DMS153 (cell line): ENCODE results near the gene COMMD9.

Experiments used
- DNase-seq: peaks from one replicate; lab custom pipeline; 2025; lab: John Stamatoyannopoulos, UW

The COMMD9 gene

GRCh38 chr11:36257351-36257750 is 31.9 kb downstream of the COMMD9 start:
- no peak for DNase-seq

- no peak for DNase-seq
Measured at GRCh38 chr11:36254713-36255112, 34.5 kb downstream of the COMMD9 start.

- no peak for DNase-seq
Measured at GRCh38 chr11:36253238-36253637, 36.0 kb downstream of the COMMD9 start.

- DNase-seq, result no peak
Measured at GRCh38 chr11:36251823-36252222, 37.4 kb downstream of the COMMD9 start.

- DNase-seq, result no peak
Measured at GRCh38 chr11:36249246-36249645, 40.0 kb downstream of the COMMD9 start.

- DNase-seq, result no peak
Measured at GRCh38 chr11:36248436-36248835, 40.8 kb downstream of the COMMD9 start.

- DNase-seq, result no peak
Measured at GRCh38 chr11:36247493-36247892, 41.7 kb downstream of the COMMD9 start.

- DNase-seq, result no peak
Measured at GRCh38 chr11:36243641-36244040, 45.6 kb downstream of the COMMD9 start.

- no peak for DNase-seq
Measured at GRCh38 chr11:36241497-36241896, 47.7 kb downstream of the COMMD9 start.

GRCh38 chr11:36240801-36241200 is 48.4 kb downstream of the COMMD9 start:
- DNase-seq, result no peak

GRCh38 chr11:36240173-36240572 is 49.1 kb downstream of the COMMD9 start:
- no peak for DNase-seq

- no peak for DNase-seq
Measured at GRCh38 chr11:36239636-36240035, 49.6 kb downstream of the COMMD9 start.

- DNase-seq, result no peak
Measured at GRCh38 chr11:36238881-36239280, 50.3 kb downstream of the COMMD9 start.

GRCh38 chr11:36238036-36238631 is 51.1 kb downstream of the COMMD9 start:
- no peak for DNase-seq

GRCh38 chr11:36237391-36237790 is 51.8 kb downstream of the COMMD9 start:
- DNase-seq, result no peak

GRCh38 chr11:36235750-36236149 is 53.5 kb downstream of the COMMD9 start:
- no peak for DNase-seq

GRCh38 chr11:36234825-36235224 is 54.4 kb downstream of the COMMD9 start:
- no peak for DNase-seq

- DNase-seq, result no peak
Measured at GRCh38 chr11:36233204-36233603, 56.0 kb downstream of the COMMD9 start.

GRCh38 chr11:36230779-36231699 is 58.2 kb downstream of the COMMD9 start:
- DNase-seq, result no peak

GRCh38 chr11:36229091-36229705 is 60.0 kb downstream of the COMMD9 start:
- DNase-seq, result no peak

- DNase-seq, result no peak
Measured at GRCh38 chr11:36228689-36229088, 60.5 kb downstream of the COMMD9 start.

- DNase-seq, result no peak
Measured at GRCh38 chr11:36227044-36227443, 62.2 kb downstream of the COMMD9 start.
